Activated CD4-positive, alpha-beta T cell treated with anti-CD3 and anti-CD28 coated beads, Interleukin-2, amount 50 U/mL, for 1 hour (primary cell): ENCODE data around the gene TLX2.
A peak's percentile ranks its signal among the peaks of the same experiment; 100 is the strongest.

Experiments
- DNase-seq: peaks from one replicate; pipeline ENCODE4 v3.0.0-alpha.2; 2020

Gene TLX2

DNA sequence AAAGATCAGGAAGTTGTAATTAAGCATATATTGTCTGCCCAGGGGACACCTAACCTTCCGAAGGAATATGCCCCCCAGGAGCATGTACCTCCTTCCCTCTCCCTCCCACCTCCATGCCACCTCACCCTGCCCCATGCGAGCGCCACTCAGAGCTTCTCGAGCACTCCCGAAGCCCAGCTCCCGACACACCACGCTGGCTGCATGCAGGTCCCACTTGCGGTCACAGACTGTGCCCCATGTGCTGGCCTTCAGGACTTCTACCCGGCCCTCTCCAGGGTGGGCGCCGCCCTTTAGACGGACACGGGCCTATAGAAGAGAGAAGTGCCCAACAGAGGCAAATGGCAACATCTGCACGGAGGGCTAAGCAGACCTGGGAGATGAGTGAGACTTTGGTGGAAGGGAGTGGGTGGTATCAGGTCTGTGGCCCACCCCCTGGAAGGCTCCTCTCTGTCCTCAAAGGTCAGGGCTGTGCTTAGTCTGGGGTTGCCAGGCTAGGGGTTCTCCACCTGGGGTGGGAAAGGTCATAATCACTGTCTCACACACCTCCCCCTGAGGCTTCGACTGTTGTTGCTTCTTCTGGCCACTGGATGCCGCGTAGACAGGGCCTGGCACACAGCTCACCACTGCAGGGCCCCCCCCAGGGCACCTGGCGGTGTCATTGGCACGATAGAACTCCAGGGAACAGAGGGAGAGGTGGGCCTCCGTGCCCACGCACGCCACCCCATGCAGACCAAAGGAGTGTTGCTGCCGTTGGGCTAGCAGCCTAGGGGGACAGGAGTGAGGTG is 22.1 kb downstream of the TLX2 start:
- no peak for DNase-seq

DNA sequence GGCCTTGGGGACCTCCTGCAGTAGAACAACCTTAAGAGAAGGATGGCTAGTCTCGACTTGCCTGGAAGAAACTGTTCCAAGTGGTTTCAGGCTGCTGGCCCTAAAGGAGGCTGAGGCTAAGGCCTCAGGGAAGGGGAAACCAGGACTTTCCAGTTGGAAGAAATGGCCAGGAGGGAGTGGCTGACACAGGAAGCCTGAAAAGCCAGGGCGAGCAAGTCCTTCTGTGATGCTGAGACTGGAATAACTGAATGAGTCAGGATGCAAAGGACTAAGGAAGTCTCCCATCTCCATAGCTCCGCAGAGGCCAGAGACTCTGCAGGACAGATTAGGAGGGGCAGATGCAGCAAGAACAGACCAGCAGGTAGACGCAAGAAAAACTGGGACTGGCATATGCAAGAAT is 22.9 kb downstream of the TLX2 start:
- no peak for DNase-seq

DNA sequence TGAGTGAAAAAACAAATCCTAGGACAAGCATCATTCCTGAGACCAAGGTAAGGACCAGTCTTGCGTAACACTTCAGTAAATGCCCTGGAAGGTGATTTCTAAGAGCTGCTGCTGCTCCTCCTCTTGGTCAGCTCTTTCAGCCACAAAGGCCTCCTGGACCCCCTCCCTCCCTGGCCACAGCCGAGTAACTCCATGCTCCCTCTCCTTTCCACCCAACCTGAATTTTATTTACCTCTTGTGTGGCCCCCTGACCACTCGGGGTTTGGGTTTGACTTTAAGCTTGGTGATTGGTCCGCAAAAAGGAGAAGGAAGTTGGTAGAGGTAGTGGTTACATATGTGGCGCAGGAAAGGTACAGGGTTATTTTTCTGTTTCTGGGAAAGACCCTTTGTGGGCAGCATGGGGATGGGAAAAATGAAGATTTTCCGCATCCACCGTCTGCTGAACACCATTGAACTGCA is 24.7 kb downstream of the TLX2 start:
- no peak for DNase-seq

DNA sequence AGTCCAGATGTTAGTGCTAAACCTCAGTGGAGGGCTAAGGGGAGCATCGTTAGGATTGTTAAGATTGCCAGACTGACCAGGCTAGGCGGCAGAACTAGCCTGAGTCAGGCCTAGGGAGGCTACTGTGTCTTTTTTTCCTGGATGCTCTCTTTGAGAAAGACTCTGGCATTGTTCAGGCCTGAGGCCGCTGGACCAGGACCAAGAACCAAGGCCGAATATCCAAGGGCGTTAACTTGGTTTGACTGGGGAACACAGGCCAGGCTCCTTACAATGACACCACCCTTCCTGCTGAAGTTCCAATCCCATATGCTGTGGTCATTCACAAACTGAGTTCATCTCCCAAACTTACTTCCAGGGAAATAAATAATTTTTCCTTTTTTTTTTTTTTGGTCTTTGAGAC is 26.0 kb downstream of the TLX2 start:
- DNase-seq, result no peak

DNA sequence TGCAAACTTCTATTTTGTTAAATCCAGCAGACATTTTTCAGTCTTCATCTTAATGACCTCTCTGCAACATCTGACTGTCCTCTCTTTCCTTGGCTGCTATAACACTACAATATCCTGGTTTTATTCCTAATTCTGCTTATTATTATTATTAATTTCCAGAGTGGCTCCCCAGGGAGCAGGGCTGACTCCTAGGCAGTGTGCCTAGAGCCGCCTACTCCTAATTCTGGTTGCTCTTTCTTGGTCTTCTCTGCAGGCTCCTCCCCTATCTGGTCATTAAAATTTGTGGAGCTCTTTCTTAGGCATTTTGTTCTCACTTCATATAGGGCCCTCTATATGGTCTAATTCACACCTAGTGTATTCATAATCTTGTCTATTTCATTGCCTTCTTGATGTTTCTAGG is 28.7 kb downstream of the TLX2 start:
- no peak for DNase-seq

DNA sequence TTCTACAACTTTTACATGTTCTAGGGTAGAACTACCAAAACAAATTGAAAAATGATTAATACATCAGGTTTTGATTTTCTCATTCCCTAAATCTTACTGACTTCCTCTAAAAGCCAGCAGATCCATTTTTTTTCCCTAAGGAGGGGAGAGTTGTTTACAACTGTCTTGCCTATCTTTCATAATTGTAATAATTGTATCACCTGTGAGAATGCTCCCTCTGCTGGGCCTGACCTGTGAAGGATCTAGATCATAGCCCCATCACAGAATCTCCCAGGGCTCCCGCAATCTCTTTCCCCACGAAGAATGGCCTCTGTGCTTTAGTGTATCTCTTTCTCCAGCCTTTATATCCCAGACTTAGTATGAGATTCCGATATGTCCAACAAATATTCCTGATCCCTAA is 30.4 kb downstream of the TLX2 start:
- no peak for DNase-seq

DNA sequence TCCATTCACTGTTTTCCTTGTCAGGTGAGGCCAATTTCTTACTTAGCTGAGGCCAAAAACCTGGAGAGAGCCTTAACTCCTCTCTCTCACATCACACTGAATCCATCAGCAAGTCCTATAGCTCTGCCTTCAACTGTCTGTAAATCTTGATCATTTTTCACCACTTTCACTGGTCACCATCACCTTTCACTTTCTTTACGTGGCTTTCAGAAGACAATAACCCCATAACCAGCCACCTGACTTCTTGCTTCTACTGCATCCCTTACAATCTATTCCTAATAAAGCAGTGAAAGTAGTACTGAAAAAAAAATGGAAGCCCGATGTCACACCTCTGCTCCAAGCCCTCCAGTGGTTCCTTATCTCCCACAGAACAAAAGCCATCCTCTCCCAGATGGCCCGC is 31.8 kb downstream of the TLX2 start:
- no peak for DNase-seq

DNA sequence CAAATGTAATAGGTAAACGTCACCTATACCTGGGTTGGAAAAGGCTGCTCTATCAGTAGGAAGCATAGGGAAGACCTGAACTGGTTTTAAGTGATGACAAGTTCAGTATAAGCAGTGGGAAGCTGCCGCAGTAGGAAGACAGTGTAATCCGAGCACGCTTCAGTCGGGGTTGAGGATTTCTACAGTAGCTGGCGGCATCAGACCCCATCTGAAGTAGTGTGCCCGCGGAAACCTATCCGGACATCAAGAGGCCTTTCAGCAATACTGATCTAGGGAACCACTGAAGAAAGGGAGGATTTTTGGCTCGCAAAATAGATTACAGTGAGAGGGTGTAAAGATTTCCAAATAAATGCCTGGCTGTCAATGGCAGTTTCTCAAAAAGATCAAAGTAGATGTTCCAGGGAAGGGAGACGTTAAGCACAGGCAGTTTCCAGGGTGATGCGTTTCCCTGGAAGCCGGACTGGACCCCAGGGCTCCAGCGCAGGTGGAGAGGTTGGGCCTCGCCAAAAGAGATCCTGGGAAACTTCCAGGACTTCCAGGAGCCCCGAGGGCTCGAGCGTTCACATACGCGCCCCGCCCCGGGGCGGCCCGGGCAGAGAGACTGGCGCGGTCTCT is 34.1 kb downstream of the TLX2 start:
- DNase-seq, result no peak

DNA sequence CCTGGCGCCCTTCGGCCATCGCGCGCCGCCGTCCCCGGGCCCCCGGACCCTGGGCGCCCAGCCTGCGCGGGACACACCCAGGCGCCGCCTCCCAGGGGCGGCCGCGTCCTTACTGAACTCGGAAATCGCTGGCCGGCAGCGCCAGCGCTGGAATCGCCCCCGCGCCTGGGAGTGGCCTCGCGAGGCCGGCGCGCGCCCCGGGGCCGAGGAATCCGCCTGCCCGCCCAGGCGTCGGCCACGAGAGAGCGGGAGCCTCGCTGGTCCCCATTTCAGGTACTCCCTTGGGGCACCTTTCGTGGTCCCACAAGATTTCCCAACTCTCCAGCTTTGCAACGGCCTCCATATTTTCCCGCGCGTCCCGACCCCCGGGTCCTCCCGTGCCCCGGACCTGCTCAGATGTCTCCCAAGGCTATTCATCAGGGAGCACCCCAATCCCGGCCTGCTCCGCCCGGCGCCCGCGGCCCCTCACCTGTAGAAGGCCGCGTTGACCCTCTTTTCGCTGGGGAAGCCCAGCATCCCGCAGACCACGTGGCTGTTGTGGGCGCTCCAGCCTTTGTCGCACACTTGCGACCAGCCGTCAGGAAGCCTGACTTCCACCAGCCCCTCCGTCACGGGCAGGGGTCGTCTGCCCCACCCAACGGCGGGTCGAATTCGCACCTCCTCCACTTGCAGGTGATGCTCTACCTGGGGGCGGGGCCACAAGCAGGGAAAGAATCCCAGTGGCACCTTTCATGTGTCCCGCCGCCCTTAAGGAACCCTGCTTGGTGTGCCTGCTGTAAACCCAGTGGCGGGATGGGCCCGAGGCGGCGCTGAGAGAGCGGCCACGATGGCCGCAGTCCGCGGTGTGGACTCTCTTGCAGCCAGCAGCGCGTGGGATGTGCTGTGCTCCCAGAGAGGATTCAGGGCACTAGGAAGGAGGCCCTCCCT is 34.9 kb downstream of the TLX2 start:
- no peak for DNase-seq

DNA sequence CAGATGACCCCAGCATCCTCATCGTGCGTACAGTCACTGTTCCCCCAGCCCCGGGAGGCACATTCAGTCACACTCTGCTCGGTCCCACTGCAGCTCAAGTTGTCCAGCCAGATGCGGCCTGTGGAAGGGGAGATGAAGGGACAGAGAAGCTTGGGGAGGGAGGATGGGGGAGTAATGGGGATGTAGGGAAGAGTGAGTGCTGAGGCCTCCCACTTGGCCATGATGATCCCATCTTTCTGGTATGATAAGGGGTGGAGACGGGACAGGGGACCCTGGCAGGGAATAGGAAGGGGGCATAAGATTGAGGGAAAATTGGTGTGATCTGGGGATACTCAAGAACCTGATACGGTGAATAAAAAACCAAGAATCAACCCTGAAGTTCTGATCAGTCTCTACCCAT is 36.0 kb downstream of the TLX2 start:
- DNase-seq, result no peak

DNA sequence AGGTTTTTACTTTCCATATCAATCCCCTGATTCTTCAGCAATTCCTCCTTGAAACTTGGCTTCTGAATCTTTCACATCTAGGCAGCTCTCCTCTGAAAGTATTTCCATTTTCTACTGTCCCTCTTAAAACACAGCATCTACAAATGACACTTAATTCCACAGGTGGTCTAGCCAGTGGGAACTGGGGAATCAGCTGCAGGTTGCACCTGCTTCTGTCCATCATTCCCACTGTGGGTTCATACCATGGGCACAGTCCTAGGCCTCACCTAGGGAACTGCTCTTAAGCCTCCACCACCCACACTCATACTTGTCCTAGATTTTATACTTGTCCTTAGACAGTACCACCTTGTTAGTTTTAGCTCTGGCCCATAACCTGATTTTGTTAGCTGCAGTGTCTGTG is 37.3 kb downstream of the TLX2 start:
- DNase-seq, result no peak

DNA sequence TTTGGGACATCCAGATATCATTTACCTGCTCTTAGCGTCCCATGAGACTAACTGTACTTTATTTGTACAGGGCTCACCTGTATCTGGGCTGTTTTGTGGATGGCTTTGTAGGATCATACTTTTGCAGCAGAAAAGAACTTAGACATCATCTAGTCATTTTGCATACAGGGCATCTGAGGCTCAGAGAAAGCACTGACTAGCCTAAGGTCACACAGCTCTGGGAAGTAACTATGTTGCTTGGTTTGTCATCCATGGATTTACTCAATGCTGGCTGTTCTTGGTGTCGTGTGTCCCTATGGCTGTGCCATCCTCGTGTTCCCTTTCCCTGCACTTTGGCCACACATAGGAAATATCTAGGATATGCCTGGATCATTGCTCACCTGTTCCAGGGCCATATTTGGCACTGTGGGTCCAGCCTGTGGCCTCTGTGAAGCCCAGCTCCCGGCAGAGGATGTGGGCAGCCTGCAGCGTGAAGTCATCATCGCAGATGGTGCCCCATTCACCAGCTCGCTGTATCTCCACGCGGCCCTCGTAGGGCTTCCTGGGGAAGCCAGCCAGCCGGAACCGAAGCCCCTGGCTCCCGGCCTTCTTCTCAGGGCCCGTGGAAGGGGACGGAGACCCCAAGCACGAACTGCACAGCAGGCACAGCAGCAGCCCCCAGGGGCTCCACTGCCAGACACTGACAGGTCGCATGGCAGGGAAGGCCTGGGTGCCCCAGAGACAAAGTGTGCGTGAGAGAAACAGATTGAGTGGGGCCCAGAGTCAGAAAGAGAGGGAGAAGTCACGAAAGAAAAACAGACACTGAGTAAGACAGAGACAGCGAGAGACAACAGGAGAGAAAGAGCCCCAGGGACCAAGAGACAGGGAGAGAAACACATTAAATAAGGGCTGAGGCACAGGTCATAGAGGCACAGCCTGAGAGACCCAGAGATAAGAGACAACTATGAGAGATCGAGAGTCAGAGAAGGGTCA is 38.0 kb downstream of the TLX2 start:
- no peak for DNase-seq

DNA sequence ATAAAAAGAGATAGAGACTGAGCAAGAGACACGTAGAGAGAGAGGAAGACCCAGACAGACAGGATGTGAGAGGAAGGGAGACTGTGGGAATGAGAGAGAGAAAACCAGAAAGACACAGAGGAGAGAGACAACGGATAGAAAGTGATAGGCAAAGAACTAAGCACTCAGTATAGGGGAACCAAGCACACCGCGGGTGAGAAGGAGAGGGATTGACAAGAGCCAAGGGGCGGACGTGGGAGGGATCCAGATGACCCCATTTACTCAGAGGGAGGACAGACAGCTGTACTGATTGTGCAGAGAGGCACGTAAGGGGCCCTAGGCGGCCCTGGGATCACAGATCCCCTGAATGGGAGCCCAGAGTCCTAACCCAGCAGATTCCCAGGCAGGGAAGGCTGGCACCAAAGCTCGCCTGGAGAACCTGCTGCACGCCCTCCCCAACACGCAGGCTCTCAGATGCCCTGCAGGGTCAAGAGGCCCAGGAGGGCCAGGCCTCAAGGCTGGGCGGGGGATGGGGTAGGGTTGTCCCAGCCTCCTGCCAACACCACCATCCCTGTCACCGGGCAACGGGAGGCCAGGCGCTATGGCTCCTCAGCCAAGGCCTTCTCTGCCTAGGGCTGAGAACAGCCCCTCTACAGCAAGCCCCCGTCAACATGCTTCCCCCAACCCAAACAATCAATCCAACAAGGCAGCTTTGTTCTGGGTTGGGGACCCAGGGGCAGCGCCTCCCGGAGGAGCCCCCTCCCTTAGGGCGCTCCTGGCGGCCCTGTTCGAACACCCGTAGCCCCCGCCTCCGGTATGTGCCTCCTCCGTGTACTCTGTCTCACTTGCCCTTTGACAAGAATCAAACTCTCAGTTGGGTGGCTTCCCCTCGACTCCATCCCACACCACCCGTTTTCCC is 38.9 kb downstream of the TLX2 start:
- no peak for DNase-seq

DNA sequence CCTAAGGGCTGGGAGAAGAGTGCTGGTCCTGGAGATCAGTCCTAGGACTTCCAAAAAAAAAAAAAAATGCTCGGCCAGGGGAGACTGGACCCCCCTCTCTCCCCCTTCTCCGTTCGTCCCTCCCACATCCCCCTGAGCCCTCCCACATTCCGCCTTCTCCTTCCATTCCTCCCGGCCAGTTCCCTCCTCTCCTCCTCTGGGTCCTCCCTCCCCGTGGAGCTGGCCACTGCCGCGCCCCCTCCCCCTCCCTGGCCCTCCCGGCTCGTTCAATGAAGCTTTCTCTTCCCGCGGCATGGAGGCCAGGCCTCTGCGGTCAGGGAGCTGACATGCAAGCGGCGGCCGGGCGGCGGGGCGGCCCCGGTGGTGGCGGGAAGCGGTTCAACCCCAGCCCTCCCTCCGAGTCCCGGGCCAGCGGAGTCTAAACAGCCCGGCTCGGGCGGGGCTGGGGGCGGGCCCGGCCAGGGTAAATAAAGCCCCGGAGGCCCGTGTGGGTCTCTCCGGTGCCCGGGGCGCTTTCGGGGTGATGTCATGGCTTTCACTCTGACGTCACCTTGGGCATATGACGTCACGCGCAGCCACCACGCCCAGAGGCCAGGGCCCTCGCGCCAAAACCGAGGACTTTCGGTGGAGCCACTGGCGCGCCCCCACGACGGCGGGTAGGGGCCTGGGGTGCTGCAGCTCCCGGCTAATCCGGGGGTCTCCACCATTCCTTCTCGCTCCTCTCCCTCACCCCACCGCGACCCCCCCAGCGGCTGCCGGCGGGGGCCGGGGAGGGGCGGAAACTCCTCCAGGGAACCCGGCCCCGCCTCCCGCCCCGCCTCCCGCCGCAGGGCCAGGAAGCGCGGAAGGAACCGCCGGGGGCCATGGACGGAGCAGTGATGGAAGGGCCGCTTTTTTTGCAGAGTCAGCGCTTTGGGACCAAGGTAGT is 39.9 kb downstream of the TLX2 start, which contains the start of the genes DOK1 and LOXL3:
TSS of gene DOK1 (plus strand) at position 829 of the 928 bp plus-strand sequence. CDS start at position 864, 35 bp downstream.
TSS of gene LOXL3 (minus strand) at position 51 of the 928 bp plus-strand sequence. CDS start 1,308 bp downstream, outside the sequence.
- peak; percentile 77 for DNase-seq

DNA sequence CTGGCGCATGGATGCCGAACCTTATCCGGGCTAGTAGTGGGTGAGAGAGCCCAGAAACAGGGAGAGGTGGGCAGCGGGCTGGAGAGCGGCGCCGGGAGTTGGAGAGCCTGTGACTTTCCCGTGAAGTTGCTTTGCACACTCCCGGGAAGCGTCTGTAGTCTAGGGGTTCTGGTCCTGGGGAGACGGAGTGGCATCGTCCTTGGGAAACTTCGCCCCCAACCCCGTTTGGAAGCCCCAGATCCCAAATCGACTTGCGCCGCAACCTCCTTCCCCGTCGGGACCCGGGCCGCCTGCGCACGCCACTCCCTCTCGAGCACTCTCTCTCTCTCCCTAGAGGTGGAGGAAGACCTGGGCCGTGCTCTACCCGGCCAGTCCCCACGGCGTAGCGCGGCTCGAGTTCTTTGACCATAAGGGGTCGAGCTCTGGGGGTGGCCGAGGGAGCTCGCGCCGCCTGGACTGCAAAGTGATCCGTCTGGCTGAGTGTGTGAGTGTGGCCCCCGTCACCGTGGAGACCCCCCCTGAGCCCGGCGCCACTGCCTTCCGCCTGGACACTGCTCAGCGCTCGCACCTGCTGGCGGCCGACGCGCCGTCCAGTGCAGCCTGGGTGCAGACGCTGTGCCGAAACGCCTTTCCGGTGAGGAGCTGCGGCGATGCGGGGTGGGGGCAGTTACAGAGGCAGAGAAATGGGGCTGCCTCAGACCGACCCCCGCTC is 40.7 kb downstream of the TLX2 start:
- peak; percentile 40 for DNase-seq

DNA sequence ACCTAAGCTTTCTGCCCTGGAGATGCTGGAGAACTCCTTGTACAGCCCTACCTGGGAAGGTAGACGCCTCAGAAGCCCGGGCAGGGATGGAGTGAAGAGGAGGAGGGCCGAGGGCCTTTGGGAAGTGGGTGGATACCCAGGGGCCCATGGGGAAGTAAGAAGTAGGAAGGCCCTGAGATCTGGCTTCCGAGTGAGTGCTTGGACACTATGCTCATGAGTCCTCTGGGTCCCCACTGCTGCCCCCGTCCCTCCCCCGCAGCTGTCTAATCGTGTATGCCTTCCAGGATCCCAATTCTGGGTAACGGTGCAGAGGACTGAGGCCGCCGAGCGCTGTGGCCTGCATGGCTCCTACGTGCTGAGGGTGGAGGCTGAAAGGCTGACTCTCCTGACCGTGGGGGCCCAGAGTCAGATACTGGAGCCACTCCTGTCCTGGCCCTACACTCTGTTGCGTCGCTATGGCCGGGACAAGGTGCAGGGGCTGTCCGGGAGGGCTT is 41.4 kb downstream of the TLX2 start:
- no peak for DNase-seq

DNA sequence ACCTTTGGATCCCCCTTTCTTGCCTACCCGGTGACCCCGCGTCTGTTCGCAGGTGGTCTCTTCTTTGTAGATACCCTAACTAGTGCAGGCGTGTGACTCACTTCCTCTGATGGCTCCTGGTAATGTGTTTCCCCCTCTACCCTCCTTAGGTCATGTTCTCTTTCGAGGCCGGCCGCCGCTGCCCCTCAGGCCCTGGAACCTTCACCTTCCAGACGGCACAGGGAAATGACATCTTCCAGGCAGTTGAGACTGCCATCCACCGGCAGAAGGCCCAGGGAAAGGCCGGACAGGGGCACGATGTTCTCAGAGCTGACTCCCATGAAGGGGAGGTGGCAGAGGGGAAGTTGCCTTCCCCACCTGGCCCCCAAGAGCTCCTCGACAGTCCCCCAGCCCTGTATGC is 41.9 kb downstream of the TLX2 start:
- DNase-seq, result no peak

DNA sequence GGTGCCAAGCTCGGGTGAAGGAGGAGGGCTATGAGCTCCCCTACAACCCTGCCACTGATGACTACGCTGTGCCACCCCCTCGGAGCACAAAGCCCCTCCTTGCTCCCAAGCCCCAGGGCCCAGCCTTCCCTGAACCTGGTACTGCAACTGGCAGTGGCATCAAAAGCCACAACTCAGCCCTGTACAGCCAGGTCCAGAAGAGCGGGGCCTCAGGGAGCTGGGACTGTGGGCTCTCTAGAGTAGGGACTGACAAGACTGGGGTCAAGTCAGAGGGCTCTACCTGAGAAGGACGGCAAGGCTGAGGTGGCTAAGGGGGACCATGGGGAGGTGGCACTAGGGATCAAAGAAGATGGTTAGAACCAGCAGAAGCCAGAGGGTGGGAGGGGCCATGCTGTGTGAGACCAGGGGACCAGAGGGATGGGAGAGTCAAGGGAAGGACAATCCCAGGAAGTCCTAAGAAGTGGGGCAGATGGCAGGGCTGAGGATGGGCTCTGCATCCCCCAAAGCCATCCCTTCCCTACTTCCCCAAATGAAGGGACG is 42.7 kb downstream of the TLX2 start:
- no peak for DNase-seq
